Renal cortical epithelial cell (primary cell): ENCODE results near the gene TMEM14B. TPM values are rescaled to one million over a fixed set of nuclear protein-coding genes. Genes with fewer than 3 reads are reported as not detected.
"Not testable (repeated sequence)": the region's sequence is repeated elsewhere in the genome, so short reads cannot be mapped to it uniquely, and the experiment has no call there.

Experiments used
- DNase-seq: peaks from one replicate; pipeline ENCODE4 v3.0.0-alpha.2; 2011; ENCODE audit warnings: low read depth
- total RNA-seq: library from RNA; depleted of rRNA; stranded (reverse); fragments of >200 nt; gene quantifications from 2 replicates; pipeline ENCODE4 v1.2.3, GENCODE V29; 2014

Gene TMEM14B
- total RNA-seq, 1 donor from 2014 or later, result 85.8 TPM

DNA sequence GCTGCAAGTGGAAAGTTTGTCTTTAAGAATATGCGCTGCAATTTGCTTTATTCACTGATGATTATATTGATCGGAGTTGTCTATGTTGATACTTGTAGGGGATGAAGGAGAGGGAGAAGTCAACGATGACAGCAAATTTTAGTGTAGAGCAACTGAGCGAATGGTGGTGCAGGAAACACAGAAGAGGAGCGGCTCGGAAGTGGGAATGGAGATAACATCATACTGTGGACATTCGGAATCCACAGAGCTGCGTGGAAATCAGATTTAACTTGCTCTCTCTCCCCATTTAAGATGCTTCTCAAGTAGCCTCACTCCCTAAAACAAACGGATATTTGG lies 722 bp upstream of the TMEM14B start:
- DNase-seq, result no peak

DNA sequence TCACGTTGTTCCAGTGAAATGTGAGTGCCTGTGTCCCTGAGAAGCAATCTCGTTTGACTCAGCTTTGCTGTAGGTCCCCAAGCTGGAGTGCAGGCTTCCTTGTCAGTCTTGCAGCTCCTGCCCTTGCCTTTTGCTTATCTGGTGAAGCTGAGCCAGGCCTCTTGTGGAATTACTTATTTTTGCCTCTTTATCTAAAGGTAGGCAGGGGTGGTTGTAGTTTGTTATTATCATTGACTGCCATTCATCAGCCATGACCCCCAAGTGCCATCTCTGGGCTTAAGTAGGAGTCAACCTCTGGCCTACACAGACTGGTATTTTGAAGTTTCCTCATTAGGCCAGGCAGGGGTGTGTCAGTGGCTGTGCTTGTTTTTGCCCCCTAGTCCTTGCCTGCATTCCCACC lies 2.1 kb downstream of the TMEM14B start:
- no peak for DNase-seq

DNA sequence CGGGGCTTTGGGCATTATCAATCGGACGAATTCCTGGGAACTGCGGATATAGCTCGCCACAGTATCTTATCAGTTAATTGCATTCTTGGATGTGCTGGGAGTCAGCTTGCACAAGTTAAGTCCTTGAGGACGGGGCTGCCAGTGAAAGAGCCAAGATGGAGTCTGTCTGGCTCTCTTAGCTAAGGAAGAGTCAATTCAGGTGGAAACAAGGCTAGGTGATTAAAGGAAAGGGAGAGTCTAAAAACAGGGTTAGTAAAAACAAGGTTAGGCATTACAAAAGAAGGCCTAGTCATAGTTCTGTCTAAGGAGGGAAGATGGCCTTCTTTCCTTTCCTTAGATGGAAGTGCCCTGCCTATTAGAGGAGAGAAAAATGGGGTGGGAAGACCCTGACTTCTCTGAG lies 3.0 kb downstream of the TMEM14B start:
- not testable (repeated sequence) for DNase-seq

GRCh38 chr6:10751757-10752156 lies 4.2 kb downstream of the TMEM14B start:
- not testable (repeated sequence) for DNase-seq

DNA sequence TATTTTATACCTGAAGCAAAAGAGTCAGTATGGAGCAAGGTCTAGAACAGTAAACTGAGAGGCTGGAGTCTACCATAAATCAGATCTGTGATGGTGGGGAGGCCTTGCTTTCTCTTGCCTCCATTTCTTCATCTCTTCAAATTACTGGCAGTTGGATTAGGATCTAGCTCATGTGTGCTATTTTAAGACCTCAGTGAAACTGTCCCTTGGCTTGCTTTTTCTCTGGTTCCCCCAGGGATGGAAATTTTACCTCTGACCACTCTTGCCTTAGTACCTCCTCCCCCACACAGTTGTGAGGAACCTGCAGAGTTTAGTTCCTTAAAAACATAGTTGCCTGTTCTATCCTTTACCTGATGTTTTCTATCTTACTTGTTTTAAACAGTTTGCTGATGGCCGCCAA lies 8.5 kb downstream of the TMEM14B start:
- DNase-seq, result no peak

DNA sequence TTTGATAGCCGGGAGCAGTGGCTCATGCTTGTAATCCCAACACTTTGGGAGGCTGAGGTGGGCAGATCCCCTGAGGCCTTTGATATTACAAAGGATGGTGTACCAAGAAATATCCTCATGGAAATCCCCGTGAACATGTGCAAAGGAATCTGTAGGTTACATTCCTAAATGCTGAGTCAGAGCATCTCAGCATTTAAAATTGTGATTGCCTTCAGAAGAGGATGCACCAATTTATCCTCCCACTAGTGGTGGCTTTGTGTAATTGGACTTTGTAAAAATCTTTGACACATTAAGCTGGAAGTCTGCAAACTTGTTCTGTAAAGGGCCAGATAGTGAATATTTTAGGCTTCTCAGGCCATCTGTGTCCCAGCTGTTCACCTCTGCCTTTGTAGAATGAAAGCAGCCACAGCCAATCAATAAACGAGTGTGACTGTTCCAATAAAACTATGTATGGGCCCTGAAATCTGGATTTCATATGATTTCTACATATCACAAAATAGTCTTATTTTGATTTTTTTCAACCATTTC lies 11.8 kb downstream of the TMEM14B start:
- peak; percentile 95 for DNase-seq

GRCh38 chr6:10759884-10760329 lies 12.3 kb downstream of the TMEM14B start:
- DNase-seq, result peak; percentile 93

DNA sequence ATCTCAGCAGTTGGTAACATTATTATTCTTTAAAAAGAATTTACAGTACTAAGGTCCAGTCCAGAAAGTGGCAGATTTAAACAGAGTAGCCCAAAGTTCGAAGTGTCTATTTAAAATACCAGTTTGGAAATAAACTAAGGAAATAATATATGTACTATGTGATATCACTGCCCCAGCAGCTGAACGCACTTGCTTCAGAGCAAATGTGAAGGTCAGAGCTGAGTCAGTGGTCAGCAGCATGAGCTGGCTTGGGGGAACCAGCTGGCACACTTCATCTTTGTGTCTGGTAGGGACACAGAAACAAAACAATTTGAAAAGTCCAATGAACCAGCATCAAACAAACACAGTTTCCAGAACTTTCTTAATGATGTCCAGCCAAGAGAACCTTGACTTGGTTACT lies 15.4 kb downstream of the TMEM14B start:
- DNase-seq, result peak; percentile 11

DNA sequence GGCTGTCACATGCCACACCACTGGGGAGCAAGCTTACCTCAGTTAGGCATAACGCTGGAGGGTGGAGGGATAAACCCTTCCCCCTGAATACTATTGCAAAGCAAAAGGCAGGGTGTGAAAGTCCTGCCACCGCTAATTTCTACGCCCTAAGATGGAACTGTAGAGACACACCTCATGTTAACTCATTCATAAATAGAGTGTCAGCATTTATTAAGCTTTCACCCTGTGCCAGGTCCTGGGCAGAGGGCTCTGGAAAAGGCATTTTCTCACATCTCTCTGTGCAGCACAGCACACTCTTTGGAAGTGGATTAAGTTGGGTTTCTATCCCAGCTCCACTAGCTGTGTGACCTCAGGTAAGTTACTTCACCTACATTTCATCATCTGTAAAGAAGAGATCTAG lies 21.8 kb downstream of the TMEM14B start:
- DNase-seq, result no peak

- no peak for DNase-seq
Observed at GRCh38 chr6:10771371-10771894, 23.8 kb downstream of the TMEM14B start.

DNA sequence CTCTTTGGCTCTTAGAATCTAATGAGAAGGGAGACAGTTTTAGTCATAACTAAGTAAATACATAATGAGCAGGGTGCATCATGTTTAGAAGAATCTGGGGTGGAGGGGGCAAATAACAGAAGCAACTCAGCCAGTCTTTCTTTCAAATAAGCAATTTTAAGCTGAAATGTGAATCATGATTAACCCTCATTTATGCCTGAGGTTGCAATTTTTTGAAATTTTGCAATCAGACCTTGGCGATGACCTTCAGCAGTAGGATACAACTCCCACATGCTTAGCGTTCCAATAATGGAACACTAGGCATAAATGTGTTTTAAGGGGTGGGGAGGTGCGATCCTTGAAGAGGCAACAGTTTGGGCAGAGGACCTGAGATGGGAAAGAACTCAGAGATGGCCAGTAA lies 30.6 kb downstream of the TMEM14B start:
- DNase-seq, result no peak

- no peak for DNase-seq
Observed at GRCh38 chr6:10779076-10779475, 31.5 kb downstream of the TMEM14B start.

DNA sequence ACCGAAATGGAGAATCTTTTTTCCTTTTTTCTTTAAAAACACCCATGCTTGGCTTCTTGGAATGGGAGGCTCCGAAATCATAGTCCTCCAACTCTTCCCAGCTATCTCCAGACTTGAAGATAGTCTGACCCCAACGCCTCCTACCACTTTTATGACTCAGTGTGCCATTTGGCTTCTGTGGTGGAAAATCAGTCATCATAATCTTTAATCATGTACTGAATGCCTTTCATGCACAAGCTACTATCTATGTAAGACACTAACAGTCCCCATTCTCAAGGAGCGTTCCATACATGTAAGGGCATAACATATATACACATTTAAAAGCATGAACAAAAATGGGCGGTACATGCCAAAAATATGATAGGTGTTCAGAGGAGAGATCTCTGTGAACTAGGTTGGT lies 44.1 kb downstream of the TMEM14B start:
- no peak for DNase-seq

DNA sequence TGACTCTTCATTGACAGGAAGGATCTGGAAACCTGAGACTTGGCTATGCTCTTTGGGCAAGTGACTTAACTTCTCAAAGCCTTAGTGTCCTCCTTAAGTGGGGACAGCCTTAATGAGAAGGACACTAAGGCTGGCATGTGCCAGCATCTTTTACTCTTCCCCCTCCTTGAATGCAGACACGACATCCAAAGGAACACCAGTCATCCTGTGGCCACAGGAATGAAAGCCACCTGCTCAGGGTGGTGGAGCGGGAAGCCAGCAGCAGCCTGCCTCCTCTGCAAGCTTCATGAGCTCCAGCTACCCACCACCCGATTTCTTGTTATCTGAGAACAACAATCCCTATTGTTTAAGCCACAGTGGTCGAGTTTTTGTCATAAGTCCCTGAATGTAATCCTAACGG lies 44.5 kb downstream of the TMEM14B start:
- DNase-seq, result no peak

GRCh38 chr6:10793035-10793434 lies 45.4 kb downstream of the TMEM14B start:
- DNase-seq, result no peak

DNA sequence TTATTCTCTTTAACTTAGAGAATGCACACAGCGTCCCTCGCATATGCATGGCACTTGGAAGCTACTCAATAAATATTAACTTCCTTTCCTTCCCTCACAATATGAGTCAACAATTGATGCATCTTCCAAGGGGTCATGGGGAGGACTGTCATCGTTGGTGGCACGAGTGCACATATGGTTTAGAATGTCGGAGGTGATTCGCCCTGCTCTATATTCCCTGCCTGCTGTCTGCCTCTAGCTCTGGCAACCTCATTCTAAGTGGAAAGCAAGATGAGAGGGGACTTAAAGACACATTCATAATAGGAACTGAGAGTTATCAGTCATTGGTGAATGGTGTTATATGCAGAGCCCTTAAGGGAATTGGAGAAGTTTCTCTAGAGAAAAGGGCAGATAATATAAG lies 46.1 kb downstream of the TMEM14B start:
- no peak for DNase-seq

DNA sequence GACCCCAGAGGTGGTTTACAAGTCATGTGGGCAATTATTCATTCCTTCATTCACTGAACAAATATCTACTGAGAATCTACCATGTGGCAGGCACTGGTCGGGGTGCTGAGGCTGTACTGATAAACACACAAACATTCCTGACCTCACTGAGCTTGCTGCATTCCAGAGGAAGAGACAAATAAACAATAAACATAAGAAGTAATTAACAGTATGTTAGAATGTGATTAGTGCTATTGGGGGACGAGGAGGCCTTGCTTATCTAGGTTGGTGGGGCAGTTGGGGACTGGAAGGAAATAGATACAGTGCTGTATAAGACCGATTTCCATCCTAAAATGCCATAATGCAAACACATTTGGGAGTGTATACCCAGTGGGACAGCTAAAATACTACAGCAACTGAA lies 46.6 kb downstream of the TMEM14B start:
- no peak for DNase-seq

GRCh38 chr6:10800810-10801209 lies 53.2 kb downstream of the TMEM14B start:
- peak; percentile 72 for DNase-seq

DNA sequence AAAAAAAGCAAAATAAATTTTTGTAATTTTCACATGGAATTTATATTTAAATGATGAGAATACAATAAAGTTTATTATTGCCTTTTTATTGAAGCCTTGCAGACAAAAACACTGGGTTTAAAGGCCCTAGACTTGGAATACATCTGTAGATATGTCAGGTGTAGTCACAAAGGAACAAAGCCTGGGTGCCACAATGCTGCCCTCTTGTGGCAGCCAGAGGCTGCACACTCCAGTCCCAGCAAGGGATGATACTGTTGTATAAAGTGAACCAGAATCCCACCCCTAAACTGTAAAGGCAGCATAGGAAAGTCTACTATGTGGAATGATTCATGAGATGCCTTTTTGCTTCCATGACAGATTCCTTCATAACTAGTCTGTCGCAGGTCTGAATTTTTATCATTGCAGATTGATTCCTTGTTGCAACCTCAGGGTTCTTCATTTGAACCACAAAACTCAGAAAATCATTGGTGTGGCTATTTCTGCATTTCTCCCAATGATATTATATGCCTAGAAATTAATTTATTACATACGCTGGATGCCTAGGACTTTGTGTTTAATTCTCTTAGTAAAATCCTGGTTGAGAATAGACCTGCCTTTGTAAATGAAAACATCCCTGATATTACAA lies 53.7 kb downstream of the TMEM14B start:
- peak; percentile 52 for DNase-seq

Other genes starting within 250 kb of the TMEM14B start
- 27.8 and 59.4 TPM in 2 replicates for gene GCNT2, start 226.5 kb upstream of the TMEM14B start, total RNA-seq
- gene C6orf52, start 53.2 kb upstream of the TMEM14B start, total RNA-seq, result 1.4 TPM in 1 of 2 replicates, not detected in the other
- 20.3 and 31.3 TPM in 2 replicates for gene PAK1IP1, start 52.8 kb upstream of the TMEM14B start, total RNA-seq
- gene TMEM14C, start 24.7 kb upstream of the TMEM14B start, total RNA-seq, result 108 and 255 TPM in 2 replicates
- gene MAK, start 90.7 kb downstream of the TMEM14B start, total RNA-seq, result 0.10 and 0.17 TPM in 2 replicates
- gene GCM2, start 134.2 kb downstream of the TMEM14B start, total RNA-seq, result not detected in 2 replicates
- 0.35 and 0.52 TPM in 2 replicates for gene SYCP2L, start 139.2 kb downstream of the TMEM14B start, total RNA-seq